H1 (cell line): ENCODE measurements around the gene NR5A2. TPM values are rescaled to one million over a fixed set of nuclear protein-coding genes. Genes with fewer than 3 reads are reported as not detected.

Source experiments
- CTCF ChIA-PET: fragments of 300-600 bp; sonication (Branson Sonifier 250); formaldehyde crosslinking; loops from one replicate; lab custom pipeline; 2021; ENCODE audit not compliant: partially characterized antibody; lab: Charles Lee
- POLR2A ChIA-PET: fragments of 300-600 bp; sonication (Branson Sonifier 250); formaldehyde crosslinking; loops from one replicate; lab custom pipeline; 2021; ENCODE audit warnings: inconsistent platforms; ENCODE audit not compliant: partially characterized antibody; lab: Charles Lee
- DNase-seq, 2 experiments: peaks; one replicate each; pipeline versions ENCODE4 v3.0.0 to v3.0.0-alpha.2; 2010 to 2022; ENCODE audit warnings: low spot score in 2 of 2, low read depth in 1 of 2, mixed read lengths in 1 of 2
- FAIRE-seq: peaks from 2 replicates; lab custom pipeline; 2011; peaks lifted over from hg19 to GRCh38; lab: Jason Lieb, UNC
- H2AFZ ChIP-seq: 2 replicates; pipeline ENCODE4 v1.8.1; 2012; ENCODE audit warnings: low read length, inconsistent platforms
- H2AK5ac ChIP-seq: 2 replicates; pipeline ENCODE4 v1.6.1; 2013; ENCODE audit warnings: low read depth, low read length
- H2BK120ac ChIP-seq: replicated peaks from 2 replicates; pipeline ENCODE3; 2013; ENCODE audit warnings: low read depth, low read length, inconsistent platforms
- H2BK12ac ChIP-seq: 2 replicates; pipeline ENCODE4 v1.6.1; 2013; ENCODE audit warnings: low read depth, low read length
- H2BK15ac ChIP-seq: 2 replicates; pipeline ENCODE4 v1.6.1; 2013; ENCODE audit warnings: low read length
- H2BK20ac ChIP-seq: 2 replicates; pipeline ENCODE4 v1.6.1; 2013; ENCODE audit warnings: low read length
- H2BK5ac ChIP-seq: 2 replicates; pipeline ENCODE4 v1.6.1; 2013; ENCODE audit warnings: low read depth, low read length
- H3K14ac ChIP-seq: 2 replicates; pipeline ENCODE4 v1.6.1; 2013; ENCODE audit warnings: inconsistent platforms; ENCODE audit not compliant: insufficient read length
- H3K18ac ChIP-seq: 2 replicates; pipeline ENCODE4 v1.6.1; 2013; ENCODE audit warnings: low read length; ENCODE audit errors: extremely low read depth
- H3K23ac ChIP-seq: 2 replicates; pipeline ENCODE4 v1.6.1; 2013; ENCODE audit warnings: inconsistent platforms; ENCODE audit not compliant: insufficient read length
- H3K23me2 ChIP-seq: 2 replicates; pipeline ENCODE4 v1.6.1; 2013; ENCODE audit warnings: low read depth, low read length
- H3K27ac ChIP-seq: 2 replicates; pipeline ENCODE4 v1.6.1; 2011; ENCODE audit warnings: low read depth, low read length, inconsistent platforms
- H3K27me3 ChIP-seq, 4 experiments: replicated peaks in 1 of 4; 1 replicate in 1 of 4; 2 replicates in 3 of 4; pipeline versions ENCODE4 v1.6.1 to v1.8.1; 2011 to 2013; ENCODE audit warnings: low read length in 3 of 4, mild to moderate bottlenecking in 3 of 4, inconsistent platforms in 2 of 4, mixed read lengths in 2 of 4, moderate library complexity in 1 of 4; ENCODE audit not compliant: control insufficient read depth in 3 of 4, insufficient read depth in 3 of 4; ENCODE audit errors: extremely low read depth in 1 of 4
- H3K36me3 ChIP-seq, 4 experiments: 2 replicates each; pipeline versions ENCODE4 v1.6.1 to v1.8.1; 2011 to 2013; ENCODE audit warnings: mild to moderate bottlenecking in 4 of 4, low read length in 3 of 4, moderate library complexity in 2 of 4, control low read depth in 1 of 4, inconsistent platforms in 1 of 4; ENCODE audit not compliant: insufficient read depth in 4 of 4, control insufficient read depth in 2 of 4
- H3K4ac ChIP-seq: replicated peaks from 2 replicates; pipeline ENCODE3; 2013; ENCODE audit warnings: low read length, low read depth, mixed read lengths, inconsistent platforms; ENCODE audit not compliant: insufficient read length
- H3K4me1 ChIP-seq, 4 experiments: replicated peaks in 1 of 4; 1 replicate in 1 of 4; 2 replicates in 3 of 4; pipeline versions ENCODE4 v1.6.1 to v1.8.1; 2011 to 2013; ENCODE audit warnings: low read length in 3 of 4, inconsistent platforms in 2 of 4, mixed read lengths in 1 of 4; ENCODE audit not compliant: insufficient read depth in 4 of 4, control insufficient read depth in 3 of 4
- H3K4me2 ChIP-seq, 2 experiments: 2 replicates each; pipeline versions ENCODE4 v1.6.1 to v1.8.1; 2011 to 2013; ENCODE audit warnings: low read depth in 2 of 2, low read length in 2 of 2, control low read depth in 1 of 2, inconsistent platforms in 1 of 2, mild to moderate bottlenecking in 1 of 2; ENCODE audit not compliant: insufficient read depth in 1 of 2
- H3K4me3 ChIP-seq, 4 experiments: fragments of 200-600, 300-600 bp in 1 of 4; sonication (generic), shearing (Covaris generic), sonication (Bioruptor Twin) in 1 of 4; 2 replicates each; pipeline versions ENCODE4 v1.5.1 to v1.8.1; 2011 to 2016; ENCODE audit warnings: low read length in 4 of 4, low read depth in 3 of 4, control low read depth in 2 of 4, inconsistent platforms in 2 of 4, mild to moderate bottlenecking in 2 of 4, mixed read lengths in 1 of 4, moderate library complexity in 1 of 4; ENCODE audit not compliant: insufficient read depth in 2 of 4; ENCODE audit errors: extremely low read depth in 1 of 4
- H3K56ac ChIP-seq: replicated peaks from 2 replicates; pipeline ENCODE3; 2013; ENCODE audit warnings: low read depth, mild to moderate bottlenecking, mixed read lengths, low read length, inconsistent platforms; ENCODE audit not compliant: insufficient read length
- H3K79me1 ChIP-seq: 2 replicates; pipeline ENCODE4 v1.6.1; 2013; ENCODE audit warnings: low read depth, low read length, control low read depth
- H3K79me2 ChIP-seq, 2 experiments: 2 replicates each; pipeline versions ENCODE4 v1.6.1 to v1.8.1; 2012 to 2013; ENCODE audit warnings: low read length in 2 of 2, mild to moderate bottlenecking in 2 of 2, inconsistent platforms in 1 of 2; ENCODE audit not compliant: insufficient read depth in 2 of 2, control insufficient read depth in 1 of 2
- H3K9ac ChIP-seq, 4 experiments: replicated peaks in 1 of 4; 1 replicate in 1 of 4; 2 replicates in 3 of 4; pipeline versions ENCODE4 v1.6.1 to v1.8.1; 2011 to 2013; ENCODE audit warnings: low read depth in 3 of 4, low read length in 3 of 4, control low read depth in 2 of 4, mild to moderate bottlenecking in 2 of 4, moderate library complexity in 2 of 4, inconsistent platforms in 1 of 4; ENCODE audit errors: extremely low read depth in 1 of 4
- H3K9me3 ChIP-seq, 2 experiments: 2 replicates each; pipeline versions ENCODE4 v1.6.1 to v1.8.1; 2012 to 2013; ENCODE audit warnings: mild to moderate bottlenecking in 2 of 2, moderate library complexity in 2 of 2, control low read depth in 1 of 2, inconsistent platforms in 1 of 2, low read depth in 1 of 2, low read length in 1 of 2, mixed read lengths in 1 of 2; ENCODE audit not compliant: insufficient read depth in 2 of 2
- H4K20me1 ChIP-seq, 2 experiments: replicated peaks in 1 of 2; 2 replicates each; pipeline versions ENCODE3 to v1.8.1; 2011 to 2013; ENCODE audit warnings: inconsistent platforms in 2 of 2, low read length in 2 of 2, mild to moderate bottlenecking in 1 of 2; ENCODE audit not compliant: insufficient read depth in 2 of 2, control insufficient read depth in 1 of 2
- H4K5ac ChIP-seq: 2 replicates; pipeline ENCODE4 v1.6.1; 2013; ENCODE audit warnings: low read length, low read depth, mixed read lengths, inconsistent platforms; ENCODE audit not compliant: insufficient read length
- H4K8ac ChIP-seq: 2 replicates; pipeline ENCODE4 v1.8.0; 2013; ENCODE audit warnings: mild to moderate bottlenecking, moderate library complexity, low read length, inconsistent platforms; ENCODE audit not compliant: insufficient read depth; ENCODE audit errors: extremely low read depth
- H4K91ac ChIP-seq: replicated peaks from 2 replicates; pipeline ENCODE3; 2013; ENCODE audit warnings: low read length, mixed read lengths, inconsistent platforms; ENCODE audit not compliant: insufficient read length
- BCL11A ChIP-seq, 2 experiments: IDR thresholded peaks; one replicate each; pipeline ENCODE4 v1.6.1; 2011; ENCODE audit warnings: low read depth in 2 of 2, low read length in 2 of 2, mild to moderate bottlenecking in 2 of 2
- BRCA1 ChIP-seq: IDR thresholded peaks from 2 replicates; pipeline ENCODE4 v1.6.1; 2012; ENCODE audit warnings: low read depth, low read length, improper control_type of control experiment
- CBX5 ChIP-seq: fragments of 300-800, 300-1000 bp; sonication (generic); IDR thresholded peaks from 2 replicates; pipeline ENCODE4 v1.7.1; 2016; ENCODE audit warnings: antibody characterized with exemption, low read length, low read depth
- JUND ChIP-seq: IDR thresholded peaks from 2 replicates; pipeline ENCODE4 v1.6.1; 2011; ENCODE audit warnings: mild to moderate bottlenecking, improper control_type of control experiment, low read length
- POU5F1 ChIP-seq: IDR thresholded peaks from 2 replicates; pipeline ENCODE4 v1.6.1; 2011; ENCODE audit warnings: low read depth, mild to moderate bottlenecking, low read length, moderate library complexity
- USF2 ChIP-seq: IDR thresholded peaks from 2 replicates; pipeline ENCODE4 v1.6.1; 2011; ENCODE audit warnings: low read length, improper control_type of control experiment
- WGBS, 2 experiments: shearing (Covaris generic) in 1 of 2; methylation state at CpG; one replicate each; pipeline versions ENCODE4 v1.1.6 to v1.1.7; 2013 to 2015; ENCODE audit warnings: low lambda C conversion rate in 2 of 2, mixed read lengths in 2 of 2, inconsistent platforms in 1 of 2, low coverage in 1 of 2, missing lambda C conversion rate in 1 of 2; ENCODE audit not compliant: insufficient replicate concordance in 2 of 2, insufficient coverage in 1 of 2, insufficient read length in 1 of 2; ENCODE audit errors: extremely low coverage in 1 of 2, missing lambda C conversion rate in 1 of 2; 5-methylcytosine and 5-hydroxymethylcytosine counted together
- polyA plus RNA-seq, 7 experiments: library from polyadenylated mRNA; depleted of rRNA in 3 of 7; stranded (reverse) in 5 of 7; unstranded in 2 of 7; fragments of >200 nt in 5 of 7; fragments of 200-250 nt in 2 of 7; gene quantifications; 1 replicate in 5 of 7; 2 replicates in 1 of 7; 4 replicates in 1 of 7; pipeline versions ENCODE4 v1.2.1 to v1.2.3, GENCODE V29; 2011 to 2013; ENCODE audit warnings: missing spikeins in 2 of 7, mixed read lengths in 2 of 7
- total RNA-seq: library from RNA; stranded (reverse); fragmentation: NEBNext Ultra II Directional; extraction: Animal tissue kit (Norgen Biotek cat#: 25700); gene quantifications from 2 replicates; pipeline ENCODE4 v1.2.1, GENCODE V29; 2021

Gene NR5A2
- total and polyA plus RNA-seq, 2 of the 8 experiments (the other 6 are each of a cell fraction or from before 2014, with no cell fraction given): 1.7 to 11.6 TPM

GRCh38 chr1:200006711-200007110, 20.8 kb upstream of the NR5A2 start:
- FAIRE-seq (no peak), DNase-seq (no peak)
- H2BK5ac ChIP-seq: no peak overlapping the region
- no peak overlapping the region for H3K4me3 ChIP-seq
- H4K8ac ChIP-seq: no peak overlapping the region
- no peak overlapping the region for H3K4ac ChIP-seq
- no peak overlapping the region for H3K18ac ChIP-seq
- no peak overlapping the region for H3K56ac ChIP-seq
- ChIA-PET POLR2A (no interaction called here), CTCF (no interaction called here)
- H4K5ac ChIP-seq: no peak overlapping the region
- H3K23ac ChIP-seq: no peak overlapping the region
- no peak overlapping the region for H3K4me2 ChIP-seq
- H3K9ac ChIP-seq: no peak overlapping the region
- no peaks in the 10 kb centered on the region for H3K79me2 ChIP-seq
- no peak overlapping the region for H2BK120ac ChIP-seq
- 91% methylated on average over 3 of the region's 3 CpGs; no CpG with 5 or more reads in 1 of the 2 experiments for WGBS, 2 experiments
- no peaks in the 10 kb centered on the region for H3K36me3 ChIP-seq
- no peaks in the 10 kb centered on the region for H3K23me2 ChIP-seq
- no peaks in the 10 kb centered on the region for H3K4me1 ChIP-seq
- H3K14ac ChIP-seq: no peak overlapping the region
- H2AFZ ChIP-seq: no peak overlapping the region
- H3K27ac ChIP-seq: no peak overlapping the region
- no peak overlapping the region for H2AK5ac ChIP-seq
- H4K20me1 ChIP-seq: no peaks in the 10 kb centered on the region
- no peak overlapping the region for H2BK12ac ChIP-seq
- no peaks in the 10 kb centered on the region for H3K9me3 ChIP-seq
- no peak overlapping the region for H2BK15ac ChIP-seq
- H4K91ac ChIP-seq: no peak overlapping the region
- H2BK20ac ChIP-seq: no peak overlapping the region
- H3K79me1 ChIP-seq: no peaks in the 10 kb centered on the region
- no peaks in the 10 kb centered on the region for H3K27me3 ChIP-seq
- TF ChIP-seq CBX5: no peak
- no peak for TF ChIP-seq BCL11A (IDR thresholded peaks at IDR 0.05; ENCODE audit: low read depth in 2 of 2, low read length in 2 of 2)
- no peak for TF ChIP-seq BRCA1
- TF ChIP-seq JUND: no peak
- TF ChIP-seq USF2: no peak
- TF ChIP-seq POU5F1: no peak
